ENCODE data around the gene CDH4. TPM values are rescaled to one million over a fixed set of nuclear protein-coding genes. Genes with fewer than 3 reads are reported as not detected.

Gene CDH4
- total RNA-seq, 1 experiment from 2014 or later, result not detected

- H4K20me1 ChIP-seq (ENCODE audit: insufficient read depth), result no peaks in the 10 kb centered on the region
- TF ChIP-seq EZH2 (IDR thresholded peaks at IDR 0.05; ENCODE audit: low read depth) (no peak), CTCF (conservative IDR thresholded peaks at IDR 0.05) (no peak)
- no peak overlapping the region for H3K27ac ChIP-seq
- no peaks in the 10 kb centered on the region for H3K9me3 ChIP-seq (ENCODE audit: insufficient read depth, low read depth)
- no peaks in the 10 kb centered on the region for H3F3A ChIP-seq (ENCODE audit: insufficient read depth, low read depth)
- H3K4me2 ChIP-seq, result no peak overlapping the region
- no peaks in the 10 kb centered on the region for H3K79me2 ChIP-seq (ENCODE audit: low read depth)
- no TSS peak for BruUV-seq (replicated peaks)
- no peaks in the 10 kb centered on the region for H3K9me2 ChIP-seq (ENCODE audit: insufficient read depth)
- intact Hi-C loops (cut with micrococcal nuclease; ENCODE audit: unreplicated experiment), result no loop called here
- ChIA-PET POLR2A (ENCODE audit: unreplicated experiment) (no interaction called here), CTCF (no interaction called here)
- no peak for DNase-seq
- H3K27me3 ChIP-seq (ENCODE audit: insufficient read depth, low read depth), result peaks cover 100% of the 10 kb centered on the region
- no peak overlapping the region for H2AFZ ChIP-seq
- H3K36me3 ChIP-seq (ENCODE audit: low read depth), result no peaks in the 10 kb centered on the region
- H3K4me1 ChIP-seq (replicated peaks; ENCODE audit: insufficient read depth), result no peaks in the 10 kb centered on the region
- H3K4me3 ChIP-seq, result no peak overlapping the region
Observed at GRCh38 chr20:61541537-61541936, 289.5 kb downstream of the CDH4 start.

- CTCF ChIA-PET, result no interaction called here
- Histone ChIP-seq H3K36me3 (ENCODE audit: low read depth) (no peaks in the 10 kb centered on the region), H3K4me3 (no peak overlapping the region), H3K9me2 (ENCODE audit: insufficient read depth) (no peaks in the 10 kb centered on the region), H3K9me3 (ENCODE audit: insufficient read depth, low read depth) (no peaks in the 10 kb centered on the region), H3K4me2 (no peak overlapping the region), H4K20me1 (ENCODE audit: insufficient read depth) (no peaks in the 10 kb centered on the region), H3F3A (ENCODE audit: insufficient read depth, low read depth) (no peaks in the 10 kb centered on the region), H3K27ac (no peak overlapping the region), H3K79me2 (ENCODE audit: low read depth) (no peaks in the 10 kb centered on the region), H3K4me1 (replicated peaks; ENCODE audit: insufficient read depth) (no peaks in the 10 kb centered on the region), H3K27me3 (ENCODE audit: insufficient read depth, low read depth) (peaks cover 99% of the 10 kb centered on the region), H2AFZ (no peak overlapping the region)
- BruUV-seq (replicated peaks), result no TSS peak
- no peak for TF ChIP-seq EZH2 (IDR thresholded peaks at IDR 0.05; ENCODE audit: low read depth)
- TF ChIP-seq CTCF (conservative IDR thresholded peaks at IDR 0.05), result no peak
- POLR2A ChIA-PET (ENCODE audit: unreplicated experiment), result no interaction called here
- DNase-seq, result no peak
- intact Hi-C loops (cut with micrococcal nuclease; ENCODE audit: unreplicated experiment), result no loop called here
Observed at GRCh38 chr20:61543086-61543485, 291.0 kb downstream of the CDH4 start.

- H3K79me2 ChIP-seq (ENCODE audit: low read depth), result no peaks in the 10 kb centered on the region
- no peak overlapping the region for H2AFZ ChIP-seq
- H3K36me3 ChIP-seq (ENCODE audit: low read depth), result no peaks in the 10 kb centered on the region
- no TSS peak for BruUV-seq (replicated peaks)
- H4K20me1 ChIP-seq (ENCODE audit: insufficient read depth), result no peaks in the 10 kb centered on the region
- H3K27ac ChIP-seq, result no peak overlapping the region
- peaks cover 99% of the 10 kb centered on the region for H3K27me3 ChIP-seq (ENCODE audit: insufficient read depth, low read depth)
- no peak for DNase-seq
- TF ChIP-seq CTCF (conservative IDR thresholded peaks at IDR 0.05), result no peak
- no peak for TF ChIP-seq EZH2 (IDR thresholded peaks at IDR 0.05; ENCODE audit: low read depth)
- no peaks in the 10 kb centered on the region for H3K9me3 ChIP-seq (ENCODE audit: insufficient read depth, low read depth)
- ChIA-PET CTCF (no interaction called here), POLR2A (ENCODE audit: unreplicated experiment) (no interaction called here)
- no peak overlapping the region for H3K4me3 ChIP-seq
- intact Hi-C loops (cut with micrococcal nuclease; ENCODE audit: unreplicated experiment), result no loop called here
- no peaks in the 10 kb centered on the region for H3K4me1 ChIP-seq (replicated peaks; ENCODE audit: insufficient read depth)
- no peaks in the 10 kb centered on the region for H3K9me2 ChIP-seq (ENCODE audit: insufficient read depth)
- H3K4me2 ChIP-seq, result no peak overlapping the region
- no peaks in the 10 kb centered on the region for H3F3A ChIP-seq (ENCODE audit: insufficient read depth, low read depth)
Observed at GRCh38 chr20:61543931-61544745, 292.1 kb downstream of the CDH4 start.
